Vagina (tissue), 2 donors: ENCODE measurements around the gene CD180.

Source experiments
- POLR2AphosphoS5 ChIP-seq, 2 donors: sonication (generic); formaldehyde crosslinking; IDR thresholded peaks; one replicate each; pipeline ENCODE4 v1.9.0; 2017; ENCODE audit warnings: antibody characterized with exemption in 2 of 2, mild to moderate bottlenecking in 2 of 2, low read depth in 1 of 2; ENCODE audit not compliant: insufficient read depth in 1 of 2
- TF ChIP-seq, protein P1 (sequence below), 3 experiments: fragments of 450-650 bp in 2 of 3; fragments of 200-600 bp in 1 of 3; sonication (generic) in 1 of 3; IDR thresholded peaks; one replicate each; pipeline ENCODE4 v1.5.1; 2017 to 2019; ENCODE audit warnings: antibody characterized with exemption in 3 of 3, mild to moderate bottlenecking in 2 of 3, moderate library complexity in 2 of 3

DNA sequence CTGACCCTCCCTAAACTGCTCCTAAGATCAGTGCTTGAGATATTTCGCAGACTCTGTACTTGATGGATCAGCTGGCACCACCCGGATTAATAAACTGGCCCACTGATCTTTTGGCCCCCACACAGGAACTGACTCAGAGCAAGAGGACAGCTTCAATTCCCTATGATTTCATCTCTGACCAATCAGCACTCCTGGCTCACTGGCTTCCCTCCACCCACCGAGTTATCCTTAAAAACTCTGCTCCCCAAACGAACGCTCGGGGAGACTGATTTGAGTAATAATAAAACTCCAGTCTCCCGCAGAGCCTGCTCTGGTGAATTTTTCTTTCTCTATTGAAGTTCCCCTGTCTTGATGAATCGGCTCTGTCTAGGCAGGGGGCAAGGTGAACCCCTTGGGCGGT is 36.5 kb upstream of the CD180 start:
- TF ChIP-seq, protein P1, sequence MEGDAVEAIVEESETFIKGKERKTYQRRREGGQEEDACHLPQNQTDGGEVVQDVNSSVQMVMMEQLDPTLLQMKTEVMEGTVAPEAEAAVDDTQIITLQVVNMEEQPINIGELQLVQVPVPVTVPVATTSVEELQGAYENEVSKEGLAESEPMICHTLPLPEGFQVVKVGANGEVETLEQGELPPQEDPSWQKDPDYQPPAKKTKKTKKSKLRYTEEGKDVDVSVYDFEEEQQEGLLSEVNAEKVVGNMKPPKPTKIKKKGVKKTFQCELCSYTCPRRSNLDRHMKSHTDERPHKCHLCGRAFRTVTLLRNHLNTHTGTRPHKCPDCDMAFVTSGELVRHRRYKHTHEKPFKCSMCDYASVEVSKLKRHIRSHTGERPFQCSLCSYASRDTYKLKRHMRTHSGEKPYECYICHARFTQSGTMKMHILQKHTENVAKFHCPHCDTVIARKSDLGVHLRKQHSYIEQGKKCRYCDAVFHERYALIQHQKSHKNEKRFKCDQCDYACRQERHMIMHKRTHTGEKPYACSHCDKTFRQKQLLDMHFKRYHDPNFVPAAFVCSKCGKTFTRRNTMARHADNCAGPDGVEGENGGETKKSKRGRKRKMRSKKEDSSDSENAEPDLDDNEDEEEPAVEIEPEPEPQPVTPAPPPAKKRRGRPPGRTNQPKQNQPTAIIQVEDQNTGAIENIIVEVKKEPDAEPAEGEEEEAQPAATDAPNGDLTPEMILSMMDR (IDR thresholded peaks at IDR 0.05): no peak
- TF ChIP-seq POLR2AphosphoS5 (IDR thresholded peaks at IDR 0.05; ENCODE audit: insufficient read depth in 1 of 2, low read depth in 1 of 2): no peak
